GM18508 (cell line): ENCODE results near the gene SHISAL1.

Source experiments
- ATAC-seq: cut with Tn5 transposase; IDR thresholded peaks from one replicate; pipeline ENCODE4 v1.9.1; 2021; ENCODE audit warnings: moderate number of reproducible peaks; ENCODE audit not compliant: insufficient read depth, unreplicated experiment

The SHISAL1 gene

DNA sequence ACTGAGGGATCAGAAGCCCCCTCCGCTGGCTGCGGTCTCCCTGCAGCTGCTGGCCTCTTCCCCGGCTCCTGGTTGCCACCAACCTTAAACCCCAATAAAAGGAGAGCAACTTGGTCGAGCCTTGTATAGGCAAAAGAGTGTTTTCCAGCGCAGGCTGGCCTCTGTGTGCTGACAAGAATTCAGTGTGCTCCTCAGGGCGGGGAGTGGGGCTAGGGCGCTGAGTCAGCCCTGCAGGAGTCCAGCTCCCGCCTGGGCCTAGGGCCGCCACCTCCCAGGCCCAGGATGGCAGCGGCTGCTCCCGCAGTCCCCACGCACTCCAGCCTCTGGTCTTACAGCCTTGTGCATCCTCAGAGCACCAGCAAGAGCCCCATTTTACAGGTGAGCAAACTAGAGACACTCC, at the start of gene SHISAL1:
Gene SHISAL1, minus strand, starts transcription at position 186 of the 400 bp plus-strand sequence. CDS start 12,006 bp downstream, outside the sequence.
- no peak for ATAC-seq

DNA sequence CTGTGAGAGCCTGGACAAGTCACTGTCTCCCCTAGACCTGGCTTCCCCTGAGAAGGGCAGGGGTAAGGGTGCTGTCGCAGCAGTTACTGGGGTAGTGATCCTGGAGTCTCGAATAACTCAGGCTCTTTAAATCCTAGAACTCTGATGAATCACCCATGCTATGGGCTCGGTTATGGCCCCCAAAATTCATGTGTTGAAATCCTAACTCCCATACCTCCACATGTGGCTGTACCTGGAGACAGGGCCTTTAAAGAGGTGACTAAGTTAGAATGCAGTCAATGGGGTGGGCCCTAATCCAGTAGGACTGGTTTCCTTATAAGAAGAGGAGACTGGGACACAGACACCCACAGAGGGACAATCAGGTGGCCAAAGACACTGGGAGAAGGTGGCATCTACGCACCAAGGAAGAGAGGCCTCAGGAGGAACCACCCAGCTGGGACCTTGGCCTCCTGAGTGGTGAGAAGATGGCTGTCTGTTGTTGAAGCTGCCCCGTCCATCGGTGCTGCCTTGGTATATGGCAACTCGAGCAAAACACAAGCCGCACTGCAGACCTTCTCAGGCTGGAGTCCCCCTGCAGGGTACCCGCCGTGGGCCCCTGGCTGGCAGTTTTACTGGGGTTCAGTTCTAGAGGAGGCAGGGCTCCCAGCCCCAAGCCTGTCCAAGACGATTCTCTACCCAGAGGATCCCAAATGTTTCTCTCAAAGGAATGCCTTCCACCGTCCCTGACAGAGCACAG, 48.8 kb upstream of the SHISAL1 start:
- no peak for ATAC-seq

GRCh38 chr22:44360668-44361381, 48.1 kb upstream of the SHISAL1 start:
- no peak for ATAC-seq

DNA sequence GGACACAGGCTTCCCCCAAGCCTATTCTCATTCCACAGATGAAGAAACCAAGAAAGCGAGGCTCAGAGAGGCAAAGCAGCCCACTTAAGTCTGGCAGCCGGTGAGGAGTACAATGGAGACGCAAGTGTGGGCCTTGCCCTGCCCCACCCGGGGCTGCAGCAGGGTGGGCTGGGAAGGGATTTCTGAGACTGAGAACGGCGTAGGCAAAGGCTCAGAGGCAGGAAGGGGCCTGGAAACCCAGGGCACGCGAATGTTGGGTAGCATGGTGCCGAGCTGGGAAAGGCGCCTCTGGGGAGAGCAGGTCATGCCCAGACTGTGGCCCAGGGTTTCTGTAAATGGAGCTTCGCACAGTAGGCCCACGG, 47.5 kb upstream of the SHISAL1 start:
- no peak for ATAC-seq

DNA sequence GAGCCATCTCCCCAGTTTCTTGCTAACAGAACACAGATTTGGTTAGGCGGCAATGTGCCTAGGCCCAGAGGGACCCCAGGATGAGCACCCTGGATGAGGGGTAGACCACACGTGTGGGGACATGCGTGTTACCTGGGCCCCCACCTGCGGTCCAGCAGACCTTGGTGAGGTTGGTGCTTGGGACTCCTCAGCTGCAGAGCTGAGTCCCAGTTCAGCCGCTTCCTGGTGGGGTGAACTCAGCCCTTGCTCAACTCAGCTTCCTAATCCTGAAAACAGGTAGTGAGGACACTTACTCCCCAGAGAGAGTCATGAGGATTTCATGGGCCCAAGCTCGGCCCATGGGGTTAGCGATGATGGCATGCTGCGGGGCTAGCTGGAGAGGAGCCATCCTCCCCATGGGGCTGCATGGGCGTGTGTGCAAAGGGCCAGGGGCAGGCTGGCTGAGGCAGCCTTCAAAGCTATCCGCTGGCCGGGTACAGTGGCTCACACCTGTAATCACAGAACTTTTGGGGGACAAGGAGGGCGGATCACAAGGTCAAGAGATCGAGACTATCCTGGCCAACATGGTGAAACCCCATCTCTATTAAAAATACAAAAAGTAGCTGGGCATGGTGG, 46.9 kb upstream of the SHISAL1 start:
- ATAC-seq = no peak

GRCh38 chr22:44358709-44359440, 46.1 kb upstream of the SHISAL1 start:
- ATAC-seq = no peak

GRCh38 chr22:44357966-44358465, 45.3 kb upstream of the SHISAL1 start:
- ATAC-seq = no peak

GRCh38 chr22:44357296-44357965, 44.7 kb upstream of the SHISAL1 start:
- ATAC-seq = no peak

DNA sequence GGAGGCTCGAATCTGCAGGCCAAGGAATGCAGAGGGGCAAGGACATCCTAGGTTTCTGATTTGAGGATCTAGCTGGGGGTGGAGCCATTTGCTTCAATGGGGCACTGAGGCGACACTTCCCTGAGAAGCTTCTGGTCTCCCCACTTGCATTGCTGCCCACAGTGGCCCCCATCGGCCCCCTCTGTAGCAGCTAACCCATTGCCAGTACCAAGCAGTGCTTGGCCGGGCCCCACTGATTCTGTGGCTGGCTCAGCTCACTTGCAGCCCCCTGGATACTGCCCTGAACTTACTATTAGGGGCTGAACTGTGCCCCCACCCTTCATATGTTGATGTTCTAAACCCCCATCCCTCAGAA, 42.9 kb upstream of the SHISAL1 start:
- no peak for ATAC-seq

- ATAC-seq = no peak
Observed at GRCh38 chr22:44354288-44354687, 41.5 kb upstream of the SHISAL1 start.

- no peak for ATAC-seq
Observed at GRCh38 chr22:44353041-44353440, 40.3 kb upstream of the SHISAL1 start.

- ATAC-seq = no peak
Observed at GRCh38 chr22:44352378-44353035, 39.8 kb upstream of the SHISAL1 start.

GRCh38 chr22:44351685-44352377, 39.1 kb upstream of the SHISAL1 start:
- ATAC-seq = no peak

- no peak for ATAC-seq
Observed at GRCh38 chr22:44351037-44351436, 38.3 kb upstream of the SHISAL1 start.

GRCh38 chr22:44349594-44349993, 36.8 kb upstream of the SHISAL1 start:
- no peak for ATAC-seq

DNA sequence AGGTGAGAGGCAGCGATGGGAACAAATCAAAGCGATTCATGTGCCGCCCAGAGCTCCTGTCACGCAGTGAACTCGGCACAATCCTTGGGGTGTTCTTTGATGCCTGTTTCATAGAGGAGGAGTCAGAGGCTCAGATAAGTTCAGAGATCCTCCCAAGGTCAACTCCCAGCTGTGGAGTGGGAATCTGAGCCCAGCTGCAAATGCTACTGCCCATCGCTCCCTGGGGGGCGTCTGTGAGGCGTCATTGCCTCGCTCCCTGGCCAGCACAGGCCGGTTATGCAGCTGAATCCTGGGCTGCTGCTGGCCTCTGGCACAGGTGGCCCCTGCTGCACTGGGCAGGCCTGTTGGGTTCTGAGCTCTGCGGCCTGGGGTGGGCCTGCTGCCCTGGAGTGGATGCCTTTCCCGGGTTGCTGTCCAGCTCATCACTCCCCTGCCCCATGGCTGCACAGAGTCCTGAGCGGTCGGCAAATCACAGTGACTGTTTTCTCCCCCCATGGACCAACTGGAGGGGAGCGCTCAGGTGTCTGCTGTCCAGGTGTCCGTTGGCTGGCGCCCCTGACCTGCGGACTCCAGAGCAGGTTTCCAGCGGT, 36.3 kb upstream of the SHISAL1 start:
- ATAC-seq = no peak

GRCh38 chr22:44347549-44347948, 34.8 kb upstream of the SHISAL1 start:
- no peak for ATAC-seq

- ATAC-seq = no peak
Observed at GRCh38 chr22:44347080-44347479, 34.3 kb upstream of the SHISAL1 start.

DNA sequence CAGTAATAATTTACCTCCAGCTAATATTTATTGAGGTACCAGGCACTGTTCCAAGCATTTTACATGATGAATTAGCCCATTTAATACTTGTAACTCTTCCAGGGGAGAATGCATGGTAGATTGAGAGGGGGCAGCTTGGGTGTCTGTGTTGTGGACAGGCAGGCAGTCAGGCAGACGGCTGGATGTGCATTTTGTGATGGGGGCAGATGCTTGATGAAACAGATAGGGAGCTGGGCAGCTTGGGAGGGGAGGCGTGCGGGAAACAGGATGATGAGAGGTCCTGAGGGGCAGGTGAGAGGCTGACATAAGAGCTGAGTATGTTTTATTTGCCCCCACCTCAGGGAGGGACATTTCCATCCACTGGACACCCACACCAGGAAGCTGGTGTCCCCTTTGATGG, 33.1 kb upstream of the SHISAL1 start:
- no peak for ATAC-seq
